ENCODE results near the gene SLC43A1.

Gene SLC43A1

GRCh38 chr11:57477507-57478189, 37.9 kb downstream of the SLC43A1 start:
- DNase-seq = no peak

- no peak for DNase-seq
Observed at GRCh38 chr11:57476757-57477506, 38.6 kb downstream of the SLC43A1 start.

- DNase-seq = no peak
Observed at GRCh38 chr11:57476047-57476756, 39.3 kb downstream of the SLC43A1 start.

GRCh38 chr11:57475671-57476046, 39.8 kb downstream of the SLC43A1 start:
- no peak for DNase-seq

- no peak for DNase-seq
Observed at GRCh38 chr11:57475191-57475590, 40.3 kb downstream of the SLC43A1 start.

- DNase-seq = no peak
Observed at GRCh38 chr11:57474803-57475115, 40.7 kb downstream of the SLC43A1 start.

GRCh38 chr11:57474017-57474802, 41.3 kb downstream of the SLC43A1 start:
- DNase-seq = no peak

- DNase-seq = no peak
Observed at GRCh38 chr11:57473285-57473841, 42.1 kb downstream of the SLC43A1 start.

GRCh38 chr11:57471496-57471895, 44.0 kb downstream of the SLC43A1 start:
- DNase-seq = no peak

GRCh38 chr11:57469268-57469667, 46.2 kb downstream of the SLC43A1 start:
- no peak for DNase-seq

GRCh38 chr11:57468276-57468675, 47.2 kb downstream of the SLC43A1 start:
- DNase-seq = no peak

GRCh38 chr11:57467508-57468157, 47.9 kb downstream of the SLC43A1 start:
- DNase-seq = no peak

- no peak for DNase-seq
Observed at GRCh38 chr11:57466680-57467079, 48.8 kb downstream of the SLC43A1 start.

- no peak for DNase-seq
Observed at GRCh38 chr11:57464539-57465181, 50.8 kb downstream of the SLC43A1 start.

- no peak for DNase-seq
Observed at GRCh38 chr11:57463671-57464538, 51.6 kb downstream of the SLC43A1 start.

- no peak for DNase-seq
Observed at GRCh38 chr11:57462597-57462996, 52.9 kb downstream of the SLC43A1 start.

GRCh38 chr11:57461841-57462489, 53.5 kb downstream of the SLC43A1 start:
- no peak for DNase-seq

GRCh38 chr11:57460758-57461749, 54.4 kb downstream of the SLC43A1 start:
- DNase-seq = no peak

Data from CD4-positive, alpha-beta T cell treated with Interleukin-10 for 1 hour (primary cell).